ENCODE measurements around the gene LGALS16.

The LGALS16 gene

GRCh38 chr19:39692822-39693221 lies 37.1 kb downstream of the LGALS16 start:
- no peak for TF ChIP-seq TAF1 (IDR thresholded peaks at IDR 0.05; ENCODE audit: low read depth)
- TF ChIP-seq USF1 (IDR thresholded peaks at IDR 0.05) = no peak
- TF ChIP-seq YY1 (IDR thresholded peaks at IDR 0.05; ENCODE audit: low read depth) = no peak
- TF ChIP-seq EGR1 (IDR thresholded peaks at IDR 0.05) = no peak

- TF ChIP-seq CEBPB (IDR thresholded peaks at IDR 0.05) = no peak
Observed at GRCh38 chr19:39695759-39696158, 40.0 kb downstream of the LGALS16 start.

- no peak for TF ChIP-seq YY1 (IDR thresholded peaks at IDR 0.05; ENCODE audit: low read depth)
- no peak for TF ChIP-seq MAX (IDR thresholded peaks at IDR 0.05)
- no peak for TF ChIP-seq TEAD4 (IDR thresholded peaks at IDR 0.05)
- no peak for TF ChIP-seq REST (IDR thresholded peaks at IDR 0.05; ENCODE audit: low read depth)
- no peak for TF ChIP-seq EGR1 (IDR thresholded peaks at IDR 0.05)
- no peak for TF ChIP-seq TAF1 (IDR thresholded peaks at IDR 0.05; ENCODE audit: low read depth)
- TF ChIP-seq TCF12 (IDR thresholded peaks at IDR 0.05; ENCODE audit: low read depth) = no peak
Observed at GRCh38 chr19:39696387-39696786, 40.7 kb downstream of the LGALS16 start.

- no peak for TF ChIP-seq EP300 (IDR thresholded peaks at IDR 0.05; ENCODE audit: borderline replicate concordance)
- TF ChIP-seq TEAD4 (IDR thresholded peaks at IDR 0.05) = no peak
- no peak for TF ChIP-seq CREB1 (IDR thresholded peaks at IDR 0.05; ENCODE audit: low read depth)
- no peak for TF ChIP-seq TAF1 (IDR thresholded peaks at IDR 0.05; ENCODE audit: low read depth)
- no peak for TF ChIP-seq NFIC (IDR thresholded peaks at IDR 0.05)
- TF ChIP-seq REST (IDR thresholded peaks at IDR 0.05; ENCODE audit: low read depth) = no peak
- TF ChIP-seq MAX (IDR thresholded peaks at IDR 0.05) = no peak
- TF ChIP-seq YY1 (IDR thresholded peaks at IDR 0.05; ENCODE audit: low read depth) = no peak
- TF ChIP-seq RAD21 (IDR thresholded peaks at IDR 0.05; ENCODE audit: low read depth) = no peak
- TF ChIP-seq TCF12 (IDR thresholded peaks at IDR 0.05; ENCODE audit: low read depth) = no peak
- no peak for TF ChIP-seq ZBTB7A (IDR thresholded peaks at IDR 0.05; ENCODE audit: low read depth)
Observed at GRCh38 chr19:39698535-39698934, 42.8 kb downstream of the LGALS16 start.

- TF ChIP-seq EGR1 (IDR thresholded peaks at IDR 0.05) = no peak
Observed at GRCh38 chr19:39701291-39701690, 45.6 kb downstream of the LGALS16 start.

- TF ChIP-seq TAF1 (IDR thresholded peaks at IDR 0.05; ENCODE audit: low read depth) (no peak), NFIC (IDR thresholded peaks at IDR 0.05) (peak; percentile 18; the same call in 1 of the 2 replicates), YY1 (IDR thresholded peaks at IDR 0.05; ENCODE audit: low read depth) (no peak)
Observed at GRCh38 chr19:39704181-39705044, 48.7 kb downstream of the LGALS16 start, which contains the start of gene LGALS14. TSS of gene LGALS14 (plus strand) at chr19:39704481. CDS start at chr19:39704529, 48 bp downstream.

GRCh38 chr19:39705578-39706188 lies 50.0 kb downstream of the LGALS16 start:
- TF ChIP-seq USF1 (IDR thresholded peaks at IDR 0.05) = no peak
- TF ChIP-seq FOXM1 (IDR thresholded peaks at IDR 0.05; ENCODE audit: borderline replicate concordance, low read depth) = no peak
- TF ChIP-seq RAD21 (IDR thresholded peaks at IDR 0.05; ENCODE audit: low read depth) = no peak
- no peak for TF ChIP-seq TEAD4 (IDR thresholded peaks at IDR 0.05)
- TF ChIP-seq REST (IDR thresholded peaks at IDR 0.05; ENCODE audit: low read depth) = no peak
- no peak for TF ChIP-seq EP300 (IDR thresholded peaks at IDR 0.05; ENCODE audit: borderline replicate concordance)
- TF ChIP-seq TCF12 (IDR thresholded peaks at IDR 0.05; ENCODE audit: low read depth) = no peak
- no peak for TF ChIP-seq MAX (IDR thresholded peaks at IDR 0.05)
- TF ChIP-seq CREB1 (IDR thresholded peaks at IDR 0.05; ENCODE audit: low read depth) = no peak
- TF ChIP-seq EGR1 (IDR thresholded peaks at IDR 0.05) = no peak
- no peak for TF ChIP-seq ZBTB7A (IDR thresholded peaks at IDR 0.05; ENCODE audit: low read depth)
- TF ChIP-seq TAF1 (IDR thresholded peaks at IDR 0.05; ENCODE audit: low read depth) = no peak
- no peak for TF ChIP-seq NFIC (IDR thresholded peaks at IDR 0.05)
- TF ChIP-seq CEBPB (IDR thresholded peaks at IDR 0.05) = no peak
- TF ChIP-seq YY1 (IDR thresholded peaks at IDR 0.05; ENCODE audit: low read depth) = no peak
